Glutamatergic neuron (in vitro differentiated cells): Measurements from ENCODE around the gene CCS. TPM values are rescaled to one million over a fixed set of nuclear protein-coding genes. Genes with fewer than 3 reads are reported as not detected.
"Not testable (repeated sequence)": the region's sequence is repeated elsewhere in the genome, so short reads cannot be mapped to it uniquely, and the experiment has no call there.

Experiments
- DNase-seq: peaks from one replicate; pipeline ENCODE4 v3.0.0; 2022
- H3K27ac Mint-ChIP-seq: one replicate; pipeline ENCODE4 v1.8.0; 2020; ENCODE audit warnings: mild to moderate bottlenecking, mixed read lengths, inconsistent platforms; ENCODE audit not compliant: unreplicated experiment
- H3K27me3 Mint-ChIP-seq: one replicate; pipeline ENCODE4 v1.8.0; 2020; ENCODE audit warnings: mild to moderate bottlenecking, moderate library complexity, mixed read lengths, inconsistent platforms; ENCODE audit not compliant: unreplicated experiment
- H3K36me3 Mint-ChIP-seq: one replicate; pipeline ENCODE4 v1.8.0; 2020; ENCODE audit warnings: mild to moderate bottlenecking, mixed read lengths, inconsistent platforms; ENCODE audit not compliant: unreplicated experiment
- H3K4me1 Mint-ChIP-seq: one replicate; pipeline ENCODE4 v1.8.0; 2020; ENCODE audit warnings: mild to moderate bottlenecking, low read depth, mixed read lengths, inconsistent platforms; ENCODE audit not compliant: unreplicated experiment
- H3K4me3 Mint-ChIP-seq: one replicate; pipeline ENCODE4 v1.8.0; 2020; ENCODE audit warnings: mild to moderate bottlenecking, mixed read lengths, inconsistent platforms; ENCODE audit not compliant: unreplicated experiment
- H3K9me3 Mint-ChIP-seq: one replicate; pipeline ENCODE4 v1.8.0; 2020; ENCODE audit warnings: mild to moderate bottlenecking, moderate library complexity, mixed read lengths, inconsistent platforms; ENCODE audit not compliant: unreplicated experiment
- CTCF ChIP-seq: fragments of 200-600 bp; sonication (generic); IDR thresholded peaks from one replicate; pipeline ENCODE4 v1.5.0; 2021; ENCODE audit not compliant: partially characterized antibody, unreplicated experiment
- long read RNA-seq: library from polyadenylated mRNA; unstranded; transcript quantifications from one replicate; pipeline ENCODE4 v2.0.0, GENCODE V29; 2020; ENCODE audit not compliant: unreplicated experiment
- total RNA-seq: library from RNA; stranded (reverse); fragmentation: NEBNext Ultra II Directional; extraction: Animal tissue kit (Norgen Biotek cat#: 25700); gene quantifications from one replicate; pipeline ENCODE4 v1.2.1, GENCODE V29; 2021; ENCODE audit not compliant: unreplicated experiment

Gene CCS, protein sequence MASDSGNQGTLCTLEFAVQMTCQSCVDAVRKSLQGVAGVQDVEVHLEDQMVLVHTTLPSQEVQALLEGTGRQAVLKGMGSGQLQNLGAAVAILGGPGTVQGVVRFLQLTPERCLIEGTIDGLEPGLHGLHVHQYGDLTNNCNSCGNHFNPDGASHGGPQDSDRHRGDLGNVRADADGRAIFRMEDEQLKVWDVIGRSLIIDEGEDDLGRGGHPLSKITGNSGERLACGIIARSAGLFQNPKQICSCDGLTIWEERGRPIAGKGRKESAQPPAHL
- total RNA-seq = 65.1 TPM
- long read RNA-seq, transcript CCS-208 (8 exons, 1,430 nt) = major isoform, 35 of 55 reads
- long read RNA-seq, transcript CCS-205 (7 exons, 1,196 nt) = minor isoform, 8 of 55 reads
- long read RNA-seq, partial matches to known transcripts = 1 of 55 reads
- long read RNA-seq, other reads (novel, unspliced or antisense) = 9 of 55 reads

DNA sequence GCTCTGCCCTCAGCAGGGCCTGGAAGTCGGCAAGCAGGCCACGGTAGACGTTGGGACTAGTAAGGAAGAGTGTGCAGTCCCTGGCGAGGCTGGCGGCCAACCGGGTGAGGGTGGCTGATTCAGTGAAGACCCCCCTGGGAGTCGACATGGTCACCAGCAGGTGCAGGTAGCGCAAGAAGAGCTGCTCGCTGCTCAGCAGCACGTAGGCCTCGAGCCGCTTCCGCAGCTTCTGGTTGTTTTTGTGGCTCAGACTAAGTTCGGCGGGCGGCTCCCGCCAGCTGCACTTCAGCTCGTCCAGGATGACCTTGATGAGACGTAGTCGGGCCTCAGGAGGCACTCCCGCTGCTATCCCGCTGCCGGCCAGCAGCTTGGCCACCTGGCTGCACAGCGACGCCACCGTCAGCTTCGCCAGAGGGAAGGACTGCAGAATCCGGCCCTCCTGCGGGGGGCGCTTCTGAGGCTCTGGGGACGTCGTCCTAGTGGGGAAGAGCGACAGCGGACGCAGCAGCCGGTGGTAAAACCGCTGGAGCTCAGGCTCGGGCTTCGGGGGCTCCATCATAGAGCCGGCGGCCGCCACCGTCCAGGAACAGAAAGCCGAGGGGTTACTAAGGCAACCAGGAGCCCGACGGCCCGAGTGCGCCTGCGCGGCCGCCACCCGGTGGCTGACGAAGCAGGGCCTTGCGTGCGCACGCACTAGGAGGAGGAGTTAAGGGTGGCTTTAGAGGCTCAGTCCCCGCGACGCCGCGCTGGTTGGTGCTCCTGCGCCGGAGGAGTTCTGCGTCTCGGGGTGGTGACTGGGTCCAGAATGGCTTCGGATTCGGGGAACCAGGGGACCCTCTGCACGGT, at the start of gene CCS, which contains the start of gene CCDC87:
CCS (plus strand) TSS at position 729 of the 846 bp plus-strand sequence; CDS start at position 806, 77 bp downstream.
CCDC87 (minus strand) TSS at position 607 of the 846 bp plus-strand sequence; CDS start at position 559, 48 bp downstream.
- peaks cover 11% of the 10 kb centered on the region for H3K9me3 Mint-ChIP-seq
- H3K36me3 Mint-ChIP-seq = no peaks in the 10 kb centered on the region
- peak; percentile 99 for DNase-seq
- peaks cover 6% of the 10 kb centered on the region for H3K4me1 Mint-ChIP-seq
- peak within 1 kb of the TSS; percentile 100 for H3K27ac Mint-ChIP-seq
- peaks cover 6% of the 10 kb centered on the region for H3K27me3 Mint-ChIP-seq
- H3K4me3 Mint-ChIP-seq = peak within 1 kb of the TSS; percentile 100
- peak; percentile 79 for TF ChIP-seq CTCF

- peaks cover 9% of the 10 kb centered on the region for H3K27me3 Mint-ChIP-seq
- H3K36me3 Mint-ChIP-seq = peaks cover 4% of the 10 kb centered on the region
- peak; percentile 32 for TF ChIP-seq CTCF
- H3K27ac Mint-ChIP-seq = peak overlapping the region; percentile 10
- peak; percentile 82 for DNase-seq
- peaks cover 22% of the 10 kb centered on the region for H3K4me1 Mint-ChIP-seq
- peaks cover 13% of the 10 kb centered on the region for H3K9me3 Mint-ChIP-seq
- peak overlapping the region; percentile 71 for H3K4me3 Mint-ChIP-seq
Measured at GRCh38 chr11:66543263-66544107, 49.5 kb upstream of the CCS start.

GRCh38 chr11:66544952-66545351, 48.0 kb upstream of the CCS start:
- peak overlapping the region; percentile 85 for H3K27ac Mint-ChIP-seq
- peaks cover 29% of the 10 kb centered on the region for H3K4me1 Mint-ChIP-seq
- DNase-seq, H3K36me3 Mint-ChIP-seq: not testable (repeated sequence)
- H3K27me3 Mint-ChIP-seq = peaks cover 11% of the 10 kb centered on the region
- peak overlapping the region; percentile 82 for H3K4me3 Mint-ChIP-seq
- peaks cover 13% of the 10 kb centered on the region for H3K9me3 Mint-ChIP-seq

GRCh38 chr11:66545701-66546367, 47.2 kb upstream of the CCS start, which contains the start of gene ZDHHC24:
ZDHHC24 (minus strand) TSS chr11:66546048; CDS start chr11:66546003, 45 bp downstream.
- Mint-ChIP-seq H3K36me3 (peaks cover 4% of the 10 kb centered on the region), H3K4me1 (peaks cover 29% of the 10 kb centered on the region), H3K9me3 (peaks cover 13% of the 10 kb centered on the region), H3K27ac (peak within 1 kb of the TSS; percentile 85), H3K4me3 (peak within 1 kb of the TSS; percentile 82), H3K27me3 (peaks cover 14% of the 10 kb centered on the region)
- TF ChIP-seq CTCF = no peak
- DNase-seq = peak; percentile 95
